Caco-2 (cell line): Measurements from ENCODE around the gene ZC3H14. TPM values are rescaled to one million over a fixed set of nuclear protein-coding genes. Genes with fewer than 3 reads are reported as not detected.

Experiments
- BruUV-seq: library from RNA; stranded (reverse); fragments of 400-500 nt; replicated peaks from 2 replicates; lab custom pipeline; 2021; lab: Mats Ljungman, UMichigan
- CTCF ChIA-PET: fragments of 300-600 bp; sonication (Branson Sonifier 250); formaldehyde crosslinking; loops from one replicate; lab custom pipeline; 2022; ENCODE audit warnings: antibody characterized with exemption; lab: Charles Lee
- POLR2A ChIA-PET: fragments of 300-600 bp; sonication (Branson Sonifier 250); formaldehyde crosslinking; loops from one replicate; lab custom pipeline; 2022; ENCODE audit warnings: antibody characterized with exemption; lab: Charles Lee
- DNase-seq, 2 experiments: peaks; one replicate each; pipeline versions ENCODE4 v3.0.0 to v3.0.0-alpha.2; 2020 to 2022
- H3K27me3 ChIP-seq: replicated peaks from 2 replicates; pipeline ENCODE4 v1.6.0; 2011; ENCODE audit warnings: low read length; ENCODE audit not compliant: control insufficient read depth, insufficient read depth
- H3K36me3 ChIP-seq: 2 replicates; pipeline ENCODE4 v1.5.1; 2011; ENCODE audit warnings: low read length; ENCODE audit not compliant: control insufficient read depth, insufficient read depth
- H3K4me1 ChIP-seq: fragments of 250-450 bp; sonication (Bioruptor Pico); 2 replicates; pipeline ENCODE4 v1.5.1; 2020; ENCODE audit warnings: mild to moderate bottlenecking
- H3K4me3 ChIP-seq: 2 replicates; pipeline ENCODE4 v1.5.1; 2011; ENCODE audit warnings: low read depth, mild to moderate bottlenecking, control low read depth, low read length
- H3K9me3 ChIP-seq: fragments of 250-450 bp; sonication (Bioruptor Pico); 2 replicates; pipeline ENCODE4 v1.5.1; 2020; ENCODE audit warnings: mild to moderate bottlenecking, moderate library complexity
- H3K27ac Mint-ChIP-seq: one replicate; pipeline ENCODE4 v1.8.0; 2022; ENCODE audit warnings: mixed read lengths; ENCODE audit not compliant: unreplicated experiment
- H3K27me3 Mint-ChIP-seq: one replicate; pipeline ENCODE4 v1.8.0; 2022; ENCODE audit warnings: mixed read lengths; ENCODE audit not compliant: insufficient read depth, unreplicated experiment
- H3K36me3 Mint-ChIP-seq: one replicate; pipeline ENCODE4 v1.8.0; 2022; ENCODE audit warnings: mild to moderate bottlenecking, mixed read lengths; ENCODE audit not compliant: insufficient read depth, unreplicated experiment
- H3K4me1 Mint-ChIP-seq: one replicate; pipeline ENCODE4 v1.8.0; 2022; ENCODE audit warnings: low read depth, mixed read lengths; ENCODE audit not compliant: unreplicated experiment
- H3K4me3 Mint-ChIP-seq: one replicate; pipeline ENCODE4 v1.8.0; 2022; ENCODE audit warnings: mild to moderate bottlenecking, moderate library complexity, mixed read lengths; ENCODE audit not compliant: unreplicated experiment
- H3K9me3 Mint-ChIP-seq: one replicate; pipeline ENCODE4 v1.8.0; 2022; ENCODE audit warnings: mixed read lengths; ENCODE audit not compliant: unreplicated experiment
- intact Hi-C: fragments of 100-400 bp; cut with micrococcal nuclease; formaldehyde crosslinking; loops from one replicate; pipeline ENCODE4 v1.10.0; 2022; ENCODE audit not compliant: unreplicated experiment
- total RNA-seq: library from RNA; stranded (reverse); gene quantifications from 2 replicates; pipeline ENCODE4 v1.2.3, GENCODE V29; 2022
- TF ChIP-seq, protein P1 (sequence below), 2 experiments: fragments of 200-600 bp in 1 of 2; IDR thresholded peaks; 1 replicate in 1 of 2; 2 replicates in 1 of 2; pipeline versions ENCODE4 v1.5.1 to v1.8.0; 2011 to 2022; ENCODE audit warnings: antibody characterized with exemption in 1 of 2, control low read depth in 1 of 2, inconsistent platforms in 1 of 2, low read depth in 1 of 2, low read length in 1 of 2, mild to moderate bottlenecking in 1 of 2, moderate library complexity in 1 of 2; ENCODE audit not compliant: insufficient read depth in 1 of 2, severe bottlenecking in 1 of 2, unreplicated experiment in 1 of 2

Gene ZC3H14
- total RNA-seq, 1 experiment from 2014 or later, result 77.1 TPM

DNA sequence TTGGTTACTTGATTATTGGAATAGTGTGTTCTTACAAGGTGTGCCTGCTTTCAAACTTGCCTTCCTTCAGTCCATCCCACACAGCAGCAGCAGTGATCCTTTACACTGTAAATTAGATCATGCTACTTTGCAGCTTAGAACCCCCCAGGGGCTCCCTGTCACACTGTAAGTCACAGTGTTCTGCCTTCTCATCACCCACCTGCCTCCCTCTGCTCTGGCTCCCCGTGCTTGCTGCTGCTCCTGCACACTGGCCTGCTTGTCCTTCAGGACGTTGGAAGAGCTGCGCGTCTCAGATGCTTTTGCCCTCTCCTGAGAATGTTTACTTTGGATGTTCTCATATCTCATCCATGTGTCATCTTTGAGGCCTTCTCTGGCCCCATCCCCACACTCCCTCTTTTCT is 27.3 kb downstream of the ZC3H14 start:
- Mint-ChIP-seq H3K4me3 (no peak overlapping the region), H3K27me3 (no peaks in the 10 kb centered on the region), H3K27ac (no peak overlapping the region), H3K36me3 (peaks cover 83% of the 10 kb centered on the region), H3K4me1 (peaks cover 15% of the 10 kb centered on the region), H3K9me3 (no peaks in the 10 kb centered on the region)
- Histone ChIP-seq H3K36me3 (peaks cover 2% of the 10 kb centered on the region; the same call in 1 of the 2 replicates), H3K9me3 (no peaks in the 10 kb centered on the region), H3K4me3 (no peak overlapping the region), H3K4me1 (no peaks in the 10 kb centered on the region), H3K27me3 (no peaks in the 10 kb centered on the region)
- POLR2A ChIA-PET, result no interaction called here
- intact Hi-C loops, result no loop called here
- TF ChIP-seq, protein P1, sequence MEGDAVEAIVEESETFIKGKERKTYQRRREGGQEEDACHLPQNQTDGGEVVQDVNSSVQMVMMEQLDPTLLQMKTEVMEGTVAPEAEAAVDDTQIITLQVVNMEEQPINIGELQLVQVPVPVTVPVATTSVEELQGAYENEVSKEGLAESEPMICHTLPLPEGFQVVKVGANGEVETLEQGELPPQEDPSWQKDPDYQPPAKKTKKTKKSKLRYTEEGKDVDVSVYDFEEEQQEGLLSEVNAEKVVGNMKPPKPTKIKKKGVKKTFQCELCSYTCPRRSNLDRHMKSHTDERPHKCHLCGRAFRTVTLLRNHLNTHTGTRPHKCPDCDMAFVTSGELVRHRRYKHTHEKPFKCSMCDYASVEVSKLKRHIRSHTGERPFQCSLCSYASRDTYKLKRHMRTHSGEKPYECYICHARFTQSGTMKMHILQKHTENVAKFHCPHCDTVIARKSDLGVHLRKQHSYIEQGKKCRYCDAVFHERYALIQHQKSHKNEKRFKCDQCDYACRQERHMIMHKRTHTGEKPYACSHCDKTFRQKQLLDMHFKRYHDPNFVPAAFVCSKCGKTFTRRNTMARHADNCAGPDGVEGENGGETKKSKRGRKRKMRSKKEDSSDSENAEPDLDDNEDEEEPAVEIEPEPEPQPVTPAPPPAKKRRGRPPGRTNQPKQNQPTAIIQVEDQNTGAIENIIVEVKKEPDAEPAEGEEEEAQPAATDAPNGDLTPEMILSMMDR (IDR thresholded peaks at IDR 0.05; ENCODE audit: insufficient read depth in 1 of 2, low read depth in 1 of 2, low read length in 1 of 2, severe bottlenecking in 1 of 2, unreplicated experiment in 1 of 2), result no peak
- DNase-seq, result no peak
- CTCF ChIA-PET, result no interaction called here
- BruUV-seq, result no TSS peak

DNA sequence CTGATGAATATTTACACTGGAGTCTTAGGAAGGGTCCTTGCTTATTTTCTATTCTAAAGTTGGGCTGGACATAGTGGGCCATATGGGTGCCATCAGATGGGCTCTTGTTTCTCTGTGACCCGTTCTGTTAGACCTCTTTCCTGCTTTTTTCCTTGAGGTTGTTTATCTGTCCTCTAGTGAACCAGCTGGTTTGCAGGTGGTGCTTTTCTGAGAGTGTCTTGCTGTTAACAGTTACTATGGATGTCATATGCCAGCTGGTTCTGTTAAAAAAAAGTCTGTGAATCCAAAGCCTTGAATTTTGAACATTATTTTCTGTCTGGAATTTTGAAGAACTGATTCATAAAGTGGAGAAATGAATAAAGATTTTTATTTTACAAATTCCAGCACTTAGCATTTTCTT is 29.2 kb downstream of the ZC3H14 start:
- POLR2A ChIA-PET, result no interaction called here

DNA sequence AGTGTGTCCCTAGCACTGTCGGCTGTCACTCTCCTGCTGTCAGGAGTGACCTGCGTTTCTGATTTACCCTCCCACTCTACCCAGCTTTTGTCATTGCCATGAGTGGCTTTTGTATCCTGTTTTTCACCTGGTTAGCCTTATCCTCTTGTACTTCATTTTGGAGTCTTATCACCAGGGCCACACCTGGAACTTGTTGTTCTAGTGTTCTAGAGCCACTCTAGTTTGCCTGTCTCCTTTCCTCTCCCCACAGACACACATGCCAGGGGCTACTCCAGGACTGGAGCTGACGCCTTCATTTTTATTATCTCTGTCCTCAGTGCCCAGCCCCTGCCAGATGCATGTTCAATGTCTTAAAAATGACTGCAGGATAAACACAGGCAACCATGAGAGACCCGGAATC is 34.2 kb downstream of the ZC3H14 start:
- no peaks in the 10 kb centered on the region for H3K27me3 ChIP-seq
- CTCF ChIA-PET, result no interaction called here
- no TSS peak for BruUV-seq
- POLR2A ChIA-PET, result no interaction called here
- Mint-ChIP-seq H3K27ac (peak overlapping the region; percentile 31), H3K36me3 (peaks cover 63% of the 10 kb centered on the region), H3K27me3 (no peaks in the 10 kb centered on the region), H3K4me1 (peaks cover 11% of the 10 kb centered on the region), H3K4me3 (no peak overlapping the region), H3K9me3 (no peaks in the 10 kb centered on the region)
- peaks cover 5% of the 10 kb centered on the region for H3K36me3 ChIP-seq
- TF ChIP-seq, protein P1 (IDR thresholded peaks at IDR 0.05; ENCODE audit: insufficient read depth in 1 of 2, low read depth in 1 of 2, low read length in 1 of 2, severe bottlenecking in 1 of 2, unreplicated experiment in 1 of 2), result no peak
- H3K4me3 ChIP-seq, result no peak overlapping the region
- H3K4me1 ChIP-seq, result no peaks in the 10 kb centered on the region
- H3K9me3 ChIP-seq, result no peaks in the 10 kb centered on the region
- intact Hi-C loops, result no loop called here
- DNase-seq, result no peak

More for the DNA sequence above, 29.2 kb downstream of the ZC3H14 start:
- Histone ChIP-seq H3K4me1 (no peaks in the 10 kb centered on the region), H3K27me3 (no peaks in the 10 kb centered on the region), H3K36me3 (peaks cover 2% of the 10 kb centered on the region), H3K4me3 (no peak overlapping the region), H3K9me3 (no peaks in the 10 kb centered on the region)
- H3K4me3 Mint-ChIP-seq, result no peak overlapping the region
- H3K4me1 Mint-ChIP-seq, result peaks cover 15% of the 10 kb centered on the region
- H3K9me3 Mint-ChIP-seq, result no peaks in the 10 kb centered on the region
- no peak overlapping the region for H3K27ac Mint-ChIP-seq
- intact Hi-C loops, result no loop called here
- DNase-seq, result no peak
- TF ChIP-seq, protein P1 (IDR thresholded peaks at IDR 0.05; ENCODE audit: insufficient read depth in 1 of 2, low read depth in 1 of 2, low read length in 1 of 2, severe bottlenecking in 1 of 2, unreplicated experiment in 1 of 2), result no peak
- BruUV-seq, result no TSS peak
- CTCF ChIA-PET, result no interaction called here
- peaks cover 70% of the 10 kb centered on the region for H3K36me3 Mint-ChIP-seq
- H3K27me3 Mint-ChIP-seq, result no peaks in the 10 kb centered on the region
